Measurements from ENCODE around the gene ATOH8. TPM values are rescaled to one million over a fixed set of nuclear protein-coding genes. Genes with fewer than 3 reads are reported as not detected.
"Not testable (repeated sequence)": the region's sequence is repeated elsewhere in the genome, so short reads cannot be mapped to it uniquely, and the experiment has no call there.

Gene ATOH8
- total RNA-seq, 1 donor from 2014 or later: 7.7 TPM

DNA sequence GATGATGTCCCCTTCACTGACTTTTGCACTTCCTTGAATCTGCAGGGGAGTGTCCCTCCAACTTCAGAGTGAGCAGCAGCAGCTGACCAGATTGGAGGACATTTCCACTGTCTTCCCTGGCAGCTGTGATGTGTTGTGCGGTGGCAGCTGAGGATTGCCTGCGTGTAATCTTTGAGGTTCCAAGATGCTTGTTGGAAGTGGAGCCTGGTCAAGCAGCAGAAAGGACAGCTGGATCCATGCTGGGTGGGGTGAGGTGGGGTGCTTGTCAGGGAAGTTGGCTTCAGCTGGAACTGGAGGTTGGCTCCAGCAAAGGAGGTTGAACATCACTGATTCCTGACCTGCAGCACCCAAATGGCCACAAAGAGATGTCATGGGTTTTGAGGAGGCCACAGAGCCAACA, 70.2 kb downstream of the ATOH8 start:
- DNase-seq (ENCODE audit: low read depth, low spot score): no peak
- TF ChIP-seq, protein P1, sequence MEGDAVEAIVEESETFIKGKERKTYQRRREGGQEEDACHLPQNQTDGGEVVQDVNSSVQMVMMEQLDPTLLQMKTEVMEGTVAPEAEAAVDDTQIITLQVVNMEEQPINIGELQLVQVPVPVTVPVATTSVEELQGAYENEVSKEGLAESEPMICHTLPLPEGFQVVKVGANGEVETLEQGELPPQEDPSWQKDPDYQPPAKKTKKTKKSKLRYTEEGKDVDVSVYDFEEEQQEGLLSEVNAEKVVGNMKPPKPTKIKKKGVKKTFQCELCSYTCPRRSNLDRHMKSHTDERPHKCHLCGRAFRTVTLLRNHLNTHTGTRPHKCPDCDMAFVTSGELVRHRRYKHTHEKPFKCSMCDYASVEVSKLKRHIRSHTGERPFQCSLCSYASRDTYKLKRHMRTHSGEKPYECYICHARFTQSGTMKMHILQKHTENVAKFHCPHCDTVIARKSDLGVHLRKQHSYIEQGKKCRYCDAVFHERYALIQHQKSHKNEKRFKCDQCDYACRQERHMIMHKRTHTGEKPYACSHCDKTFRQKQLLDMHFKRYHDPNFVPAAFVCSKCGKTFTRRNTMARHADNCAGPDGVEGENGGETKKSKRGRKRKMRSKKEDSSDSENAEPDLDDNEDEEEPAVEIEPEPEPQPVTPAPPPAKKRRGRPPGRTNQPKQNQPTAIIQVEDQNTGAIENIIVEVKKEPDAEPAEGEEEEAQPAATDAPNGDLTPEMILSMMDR (conservative IDR thresholded peaks at IDR 0.05): no peak
- Mint-ChIP-seq H3K36me3 (ENCODE audit: low read depth) (no peaks in the 10 kb centered on the region), H3K4me1 (peaks cover 16% of the 10 kb centered on the region), H3K27me3 (ENCODE audit: low read depth) (peaks cover 20% of the 10 kb centered on the region), H3K27ac (ENCODE audit: unreplicated experiment) (peak overlapping the region; percentile 39), H3K9me3 (no peaks in the 10 kb centered on the region), H3K4me3 (no peak overlapping the region)

DNA sequence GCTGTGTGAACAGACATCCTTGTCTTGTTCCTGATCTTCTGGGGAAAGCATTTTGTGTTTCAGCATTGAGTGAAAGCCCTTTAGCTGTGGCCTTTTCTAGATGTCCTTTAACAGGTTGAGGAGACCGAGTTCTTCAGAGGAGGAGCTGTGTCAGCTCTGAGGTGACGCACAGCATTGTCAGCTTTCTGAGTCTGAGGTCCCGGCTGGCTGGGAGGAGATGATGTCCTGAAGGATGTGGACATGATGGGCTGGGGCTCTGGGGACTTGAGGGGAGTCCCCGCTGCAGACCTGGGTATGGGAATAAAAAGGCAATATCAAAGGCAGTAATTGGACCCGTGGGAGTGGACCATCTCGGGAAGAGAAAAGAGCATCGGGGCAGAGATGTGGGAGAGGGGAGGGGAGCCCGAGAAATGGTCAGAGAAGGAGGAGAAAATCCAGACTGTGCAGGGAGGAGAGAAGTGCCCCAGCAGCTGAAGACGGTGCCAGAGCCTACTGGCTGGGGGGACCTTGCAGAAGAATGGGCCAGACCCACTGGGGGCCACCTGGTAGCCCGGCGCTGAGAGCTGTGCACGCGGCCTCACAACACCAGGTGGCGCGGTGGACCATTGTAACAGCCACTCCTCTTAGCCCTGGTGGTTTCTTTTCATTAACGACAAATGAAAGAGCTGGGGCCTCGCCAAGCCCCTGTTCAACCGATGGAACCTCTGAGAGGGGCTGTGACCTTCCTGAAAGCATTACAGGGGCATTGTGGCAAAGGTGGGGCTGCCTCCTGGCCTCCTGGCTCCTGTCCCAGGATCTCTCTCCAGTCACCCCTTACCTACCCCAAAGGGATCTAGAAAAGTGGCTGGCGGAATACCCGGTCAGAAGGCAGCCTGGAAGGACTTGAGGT, 73.4 kb downstream of the ATOH8 start:
- H3K4me3 Mint-ChIP-seq: no peak overlapping the region
- no peak overlapping the region for H3K27ac Mint-ChIP-seq (ENCODE audit: unreplicated experiment)
- H3K27me3 Mint-ChIP-seq (ENCODE audit: low read depth): peaks cover 7% of the 10 kb centered on the region
- H3K9me3 Mint-ChIP-seq: no peaks in the 10 kb centered on the region
- TF ChIP-seq, protein P1 (conservative IDR thresholded peaks at IDR 0.05): peak; percentile 93
- peak; percentile 79 for DNase-seq (ENCODE audit: low read depth, low spot score)
- H3K36me3 Mint-ChIP-seq (ENCODE audit: low read depth): no peaks in the 10 kb centered on the region
- H3K4me1 Mint-ChIP-seq: peaks cover 16% of the 10 kb centered on the region

DNA sequence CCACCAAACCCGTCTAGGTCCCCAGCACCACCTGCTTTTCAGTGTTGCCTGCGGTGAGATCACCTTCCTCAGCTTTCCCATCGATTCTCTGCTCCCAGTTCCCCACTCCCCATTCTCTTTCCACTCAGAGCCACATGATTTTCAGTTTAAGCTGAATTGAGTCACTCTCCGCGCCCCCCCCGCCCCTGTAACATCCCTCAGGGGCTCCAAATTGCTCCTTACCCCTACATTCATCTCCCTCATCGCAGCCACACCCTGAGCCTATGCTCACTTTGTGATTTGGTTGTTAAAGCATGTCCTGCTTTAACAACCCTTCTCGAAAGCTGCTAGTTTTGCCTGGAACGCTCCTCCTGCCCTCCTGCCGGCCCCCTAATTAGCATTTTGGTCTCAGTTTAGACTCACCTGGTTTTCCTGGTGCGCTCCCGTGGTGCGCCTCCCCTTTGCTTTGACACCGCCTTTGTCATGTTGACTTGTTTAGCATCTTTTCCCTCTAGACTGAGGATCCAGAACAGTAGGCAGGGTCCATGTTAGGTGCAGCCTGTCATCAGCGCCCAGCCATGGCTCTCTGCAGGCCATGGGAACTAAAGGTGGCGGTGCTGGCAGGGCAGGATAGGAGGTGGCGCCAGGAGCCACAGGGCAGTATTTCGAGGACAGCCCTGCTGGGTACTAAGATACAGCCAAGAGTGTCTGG, 74.2 kb downstream of the ATOH8 start:
- peaks cover 3% of the 10 kb centered on the region for H3K27me3 Mint-ChIP-seq (ENCODE audit: low read depth)
- no peaks in the 10 kb centered on the region for H3K9me3 Mint-ChIP-seq
- no peak for DNase-seq (ENCODE audit: low read depth, low spot score)
- no peaks in the 10 kb centered on the region for H3K36me3 Mint-ChIP-seq (ENCODE audit: low read depth)
- no peak overlapping the region for H3K4me3 Mint-ChIP-seq
- H3K27ac Mint-ChIP-seq (ENCODE audit: unreplicated experiment): no peak overlapping the region
- TF ChIP-seq, protein P1 (conservative IDR thresholded peaks at IDR 0.05): no peak
- H3K4me1 Mint-ChIP-seq: peaks cover 16% of the 10 kb centered on the region

DNA sequence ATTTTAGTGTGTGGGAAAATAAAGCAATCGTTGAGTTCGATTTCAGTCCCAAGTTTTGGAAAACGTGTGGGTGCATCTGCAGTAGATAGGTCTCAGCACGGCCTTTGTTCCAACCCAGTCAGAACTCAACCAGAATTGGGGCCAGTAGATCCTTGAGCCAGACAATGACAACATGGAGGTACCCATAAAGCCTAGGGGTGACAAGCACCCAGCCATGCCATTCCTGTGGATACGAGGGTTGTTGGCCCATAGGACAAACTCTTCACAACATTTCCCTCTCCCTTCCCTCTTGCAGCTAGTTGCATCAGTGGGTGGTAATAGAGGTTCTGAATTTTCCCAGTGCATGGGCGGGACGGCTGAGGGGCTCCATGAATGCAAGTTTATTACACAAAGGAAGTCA, 74.9 kb downstream of the ATOH8 start:
- peaks cover 3% of the 10 kb centered on the region for H3K27me3 Mint-ChIP-seq (ENCODE audit: low read depth)
- TF ChIP-seq, protein P1 (conservative IDR thresholded peaks at IDR 0.05): no peak

DNA sequence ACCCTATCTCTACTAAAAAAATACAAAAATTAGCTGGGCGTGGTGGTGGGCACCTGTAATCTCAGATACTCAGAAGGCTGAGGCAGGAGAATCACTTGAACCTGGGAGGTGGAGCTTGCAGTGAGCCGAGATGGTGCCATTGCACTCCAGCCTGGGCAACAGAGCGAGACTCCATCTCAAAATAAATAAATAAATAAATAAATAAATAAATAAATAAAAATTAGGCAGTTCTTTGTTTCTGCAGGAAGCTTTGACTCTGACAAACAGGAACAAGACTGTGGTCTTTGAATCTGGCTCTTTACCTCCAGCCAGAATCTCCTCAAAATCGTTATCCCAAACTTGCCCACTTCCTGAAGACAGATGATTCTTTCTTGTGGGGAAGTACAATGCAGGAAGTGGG, 75.6 kb downstream of the ATOH8 start:
- H3K27ac Mint-ChIP-seq (ENCODE audit: unreplicated experiment); H3K27me3 Mint-ChIP-seq (ENCODE audit: low read depth): not testable (repeated sequence)

More for the DNA sequence above, 74.9 kb downstream of the ATOH8 start:
- no peak overlapping the region for H3K27ac Mint-ChIP-seq (ENCODE audit: unreplicated experiment)
- H3K4me1 Mint-ChIP-seq: peaks cover 16% of the 10 kb centered on the region
- no peaks in the 10 kb centered on the region for H3K9me3 Mint-ChIP-seq
- H3K36me3 Mint-ChIP-seq (ENCODE audit: low read depth): no peaks in the 10 kb centered on the region
- DNase-seq (ENCODE audit: low read depth, low spot score): no peak
- H3K4me3 Mint-ChIP-seq: no peak overlapping the region

DNA sequence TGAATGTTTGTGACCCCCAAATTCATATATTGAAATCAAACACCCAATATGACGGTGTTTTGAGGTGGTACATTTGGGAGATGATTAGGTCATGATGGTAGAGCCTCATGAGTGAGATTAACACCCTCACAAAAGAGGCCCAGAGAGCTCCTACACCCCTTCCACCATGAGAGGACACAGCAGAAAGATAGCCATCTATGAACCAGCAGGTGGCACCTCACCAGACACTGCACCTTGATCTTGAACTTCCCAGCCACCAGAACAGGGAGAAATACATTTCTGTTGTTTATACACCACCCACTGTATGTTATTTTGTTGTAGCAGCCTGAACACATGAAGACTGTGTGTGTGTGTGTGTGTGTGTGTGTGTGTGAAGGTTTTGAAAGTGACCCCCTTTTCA, 76.9 kb downstream of the ATOH8 start:
- no peak overlapping the region for H3K4me3 Mint-ChIP-seq
- H3K27me3 Mint-ChIP-seq (ENCODE audit: low read depth): peaks cover 3% of the 10 kb centered on the region
- TF ChIP-seq, protein P1 (conservative IDR thresholded peaks at IDR 0.05): no peak
- H3K36me3 Mint-ChIP-seq (ENCODE audit: low read depth): peaks cover 2% of the 10 kb centered on the region
- DNase-seq (ENCODE audit: low read depth, low spot score): no peak
- peaks cover 9% of the 10 kb centered on the region for H3K9me3 Mint-ChIP-seq
- no peak overlapping the region for H3K27ac Mint-ChIP-seq (ENCODE audit: unreplicated experiment)
- H3K4me1 Mint-ChIP-seq: peaks cover 16% of the 10 kb centered on the region

More for the DNA sequence above, 75.6 kb downstream of the ATOH8 start:
- peaks cover 16% of the 10 kb centered on the region for H3K4me1 Mint-ChIP-seq
- H3K4me3 Mint-ChIP-seq; H3K36me3 Mint-ChIP-seq (ENCODE audit: low read depth); DNase-seq (ENCODE audit: low read depth, low spot score); H3K9me3 Mint-ChIP-seq: not testable (repeated sequence)

Measured in neural crest cell (in vitro differentiated cells).